HG02588 (cell line): ENCODE results near the gene MAP3K7.

Experiments used
- ATAC-seq: cut with Tn5 transposase; IDR thresholded peaks from one replicate; pipeline ENCODE4 v1.9.1; 2021; ENCODE audit warnings: mild to moderate bottlenecking, moderate library complexity; ENCODE audit not compliant: unreplicated experiment

Gene MAP3K7

DNA sequence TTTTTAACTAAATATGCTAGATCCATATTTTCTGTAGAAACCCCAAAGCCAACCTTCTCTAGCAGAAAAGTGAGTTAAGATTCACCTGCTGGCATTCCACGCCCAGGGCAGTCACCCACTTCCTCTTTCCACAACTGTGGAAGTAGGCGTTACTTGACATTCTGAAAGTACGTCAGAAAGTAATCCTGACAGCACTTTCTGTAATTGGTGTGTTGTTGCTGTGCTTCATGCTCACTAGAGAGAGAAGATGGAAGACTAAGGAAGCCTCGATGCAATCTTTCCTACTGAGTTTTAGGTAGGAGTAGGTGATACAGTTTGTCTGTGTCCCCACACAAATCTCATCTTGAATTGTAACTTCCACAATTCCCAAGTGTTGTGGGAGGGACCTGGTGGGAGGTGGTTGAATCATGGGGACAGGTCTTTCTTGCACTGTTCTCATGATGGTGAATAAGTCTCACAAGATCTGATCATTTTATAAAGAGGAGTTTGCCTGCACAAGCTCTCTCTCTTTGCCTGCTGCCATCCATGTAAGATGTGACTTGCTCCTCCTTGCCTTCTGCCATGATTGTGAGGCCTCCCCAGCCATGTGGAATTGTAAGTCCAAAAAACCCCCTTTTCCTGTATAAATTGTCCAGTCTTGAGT lies 101.1 kb downstream of the MAP3K7 start:
- ATAC-seq = no peak

DNA sequence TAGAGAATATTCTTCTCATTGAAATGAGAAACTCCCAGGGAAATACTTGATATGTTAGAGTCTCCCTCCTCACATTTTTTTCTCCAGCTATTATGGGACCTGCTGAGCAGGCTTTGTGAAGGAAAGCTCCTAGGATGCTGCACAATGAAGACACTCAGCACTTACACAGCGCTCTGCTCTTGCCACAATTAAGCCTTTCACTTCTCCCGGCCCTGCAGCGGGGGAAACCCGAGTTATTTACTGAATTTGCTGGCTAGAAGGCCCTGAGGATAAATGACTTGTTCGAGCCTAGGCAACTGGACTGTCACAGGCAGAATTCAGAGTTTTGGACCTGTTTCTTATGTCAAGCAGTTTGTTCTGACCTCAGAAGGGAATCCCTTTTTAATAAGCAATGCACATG lies 102.0 kb downstream of the MAP3K7 start:
- no peak for ATAC-seq

DNA sequence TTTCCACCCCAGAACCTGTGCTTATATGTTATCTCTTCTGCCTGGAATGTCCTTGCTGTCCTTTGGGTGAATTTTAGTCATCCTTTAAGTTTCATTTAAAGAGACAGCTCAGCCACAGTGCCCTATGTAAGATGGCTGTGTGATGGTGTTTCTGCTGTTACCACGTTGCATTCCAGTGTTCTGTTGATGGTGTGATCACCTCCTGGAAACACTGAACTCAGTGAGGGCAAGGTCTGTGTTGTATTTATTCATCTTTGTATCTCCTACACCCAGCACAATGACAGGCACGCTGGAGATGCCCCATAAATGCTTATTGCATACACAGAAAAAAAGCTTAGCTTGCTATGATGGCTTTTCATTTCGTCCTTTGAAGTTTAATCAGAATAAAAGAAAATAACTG lies 102.5 kb downstream of the MAP3K7 start:
- no peak for ATAC-seq

DNA sequence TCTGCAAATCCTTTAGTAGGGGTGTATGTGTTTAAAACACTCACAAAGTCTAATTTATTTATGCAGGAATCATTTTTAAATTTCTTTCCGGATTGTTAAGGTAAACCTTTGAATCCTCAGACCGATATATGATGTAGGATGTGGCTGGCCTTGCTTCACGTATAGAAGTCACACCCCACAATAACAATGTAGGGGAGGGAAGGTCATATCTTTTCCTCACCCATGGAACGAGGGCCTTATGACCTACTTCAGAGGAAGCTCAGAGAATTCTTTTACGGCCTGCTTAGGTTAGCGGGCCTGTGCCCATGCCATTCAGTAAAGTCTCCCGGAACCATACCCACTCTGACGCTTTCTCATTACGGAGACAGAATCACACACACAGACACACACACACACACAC lies 102.9 kb downstream of the MAP3K7 start:
- ATAC-seq = no peak

DNA sequence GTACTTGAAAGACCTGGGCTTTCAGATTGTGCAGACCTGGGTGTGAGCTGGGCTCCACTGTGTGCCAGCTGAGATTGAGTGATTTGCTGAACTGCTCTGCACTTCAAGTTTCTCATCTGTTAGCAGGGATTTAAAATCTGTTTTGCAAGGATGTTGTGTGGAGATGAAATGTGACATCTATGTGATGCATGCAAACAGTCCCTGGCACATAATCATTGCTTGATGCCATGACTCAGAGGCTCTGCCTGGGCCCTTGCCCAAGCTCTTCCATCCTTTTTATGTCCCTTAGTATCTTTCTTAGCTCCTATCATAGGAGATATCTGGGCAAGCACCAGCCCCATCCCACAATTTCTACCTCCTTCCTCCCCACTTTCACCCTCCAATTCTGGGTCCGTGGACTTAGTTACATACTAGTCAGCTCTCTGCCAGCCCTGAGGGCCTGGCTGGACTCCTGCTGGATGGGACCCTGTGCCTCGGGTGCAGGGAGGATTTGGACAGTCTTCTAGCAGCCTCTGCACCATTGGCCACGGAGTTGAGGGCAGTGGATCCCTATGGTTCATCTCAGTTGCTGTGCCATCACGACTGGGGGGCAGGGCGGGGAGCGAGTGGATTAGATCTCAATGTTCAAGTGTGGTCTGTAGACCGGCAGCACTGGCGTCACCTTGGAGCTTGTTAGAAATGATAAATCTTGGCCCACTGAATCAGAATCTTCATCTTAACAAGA lies 103.6 kb downstream of the MAP3K7 start:
- no peak for ATAC-seq

DNA sequence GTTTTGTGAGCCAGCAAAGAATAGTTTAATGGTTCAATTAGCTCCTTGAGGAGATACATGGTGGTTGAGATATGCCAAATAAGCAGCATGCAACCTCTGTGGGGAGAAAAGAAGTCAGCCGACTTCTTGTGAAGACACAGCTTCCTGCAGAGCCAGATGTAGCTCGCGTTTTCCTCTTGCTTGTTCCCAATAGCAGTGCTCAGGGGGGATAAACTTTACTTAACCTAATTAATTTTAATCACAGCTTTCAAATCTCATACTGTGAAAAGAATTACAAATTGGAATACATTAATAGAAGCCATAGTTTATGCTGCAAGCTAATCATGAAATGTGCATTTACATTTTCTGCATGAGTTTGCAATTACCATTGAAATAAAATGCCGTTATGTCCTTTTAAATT lies 106.2 kb downstream of the MAP3K7 start:
- no peak for ATAC-seq

DNA sequence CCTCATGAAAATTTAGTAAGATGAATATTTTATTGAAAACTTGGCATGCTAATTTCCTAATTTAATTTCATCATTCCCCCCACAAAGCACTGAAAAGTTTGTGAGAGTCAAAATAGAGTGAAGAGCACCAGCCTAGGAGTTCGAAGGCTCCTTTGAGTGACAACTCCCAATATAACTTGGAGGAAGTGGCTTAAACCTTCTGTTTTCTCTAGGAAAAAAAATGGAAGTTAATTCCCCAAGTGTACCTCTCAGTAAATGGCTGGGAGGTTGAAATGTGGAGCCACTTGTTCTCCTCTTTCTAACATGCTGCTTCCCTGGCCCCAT lies 107.3 kb downstream of the MAP3K7 start:
- no peak for ATAC-seq

DNA sequence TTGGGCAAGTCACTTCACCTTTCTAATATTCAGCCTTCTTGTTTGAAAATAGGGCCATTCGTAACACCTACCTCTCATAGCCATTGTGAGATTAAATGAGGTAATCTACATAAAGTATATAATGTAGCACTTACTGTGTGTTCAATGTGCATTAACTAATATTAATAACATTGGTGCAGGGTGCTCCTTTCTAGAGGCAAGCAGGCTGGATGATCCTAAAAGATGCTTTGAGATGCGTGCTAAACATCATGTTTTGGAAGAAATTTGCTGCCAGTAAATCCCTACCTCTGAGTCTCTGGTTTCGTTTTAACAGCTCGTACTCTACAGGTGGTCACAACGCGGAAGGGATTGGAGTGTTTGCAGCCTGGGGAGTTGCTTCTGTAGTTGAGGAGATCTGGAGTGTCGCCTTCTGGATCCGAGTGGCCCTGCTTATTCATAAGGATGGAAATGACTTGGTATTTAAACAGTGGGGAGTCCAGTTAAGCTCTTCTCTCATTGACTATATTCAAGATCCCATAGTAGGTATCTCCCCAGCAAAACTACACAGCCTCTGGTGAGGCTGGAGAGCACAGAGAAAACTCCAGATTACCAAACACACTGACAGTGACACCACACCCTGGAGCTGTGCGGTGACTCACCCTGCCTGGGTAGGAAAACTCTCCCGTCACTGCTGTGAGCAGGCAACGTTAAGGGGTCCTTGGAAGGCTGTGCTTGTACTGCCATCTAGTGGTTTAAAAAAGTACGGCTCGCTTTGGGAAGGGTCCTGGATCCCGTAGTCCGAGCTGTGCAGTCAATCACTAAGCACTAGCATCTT lies 107.9 kb downstream of the MAP3K7 start:
- peak; percentile 92 for ATAC-seq

DNA sequence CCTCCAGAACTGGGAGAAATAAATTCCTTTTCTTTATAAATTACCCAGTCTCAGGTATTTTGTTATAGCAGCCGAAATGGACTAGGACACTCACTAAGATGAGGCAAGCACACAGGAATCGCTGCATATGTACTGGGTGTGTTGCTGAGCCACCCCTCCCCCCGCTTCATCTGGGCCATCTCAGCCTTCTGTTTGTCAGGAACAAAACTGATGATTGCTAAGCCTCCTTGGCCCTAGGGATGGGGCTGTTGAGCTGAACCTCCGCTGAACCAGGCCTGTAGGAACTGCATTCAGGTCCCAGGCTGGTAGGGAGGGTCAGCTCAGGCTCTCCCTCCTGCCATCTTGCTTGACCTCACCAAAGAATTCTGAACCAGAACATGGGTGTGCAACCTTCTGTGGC lies 108.6 kb downstream of the MAP3K7 start:
- ATAC-seq = no peak

DNA sequence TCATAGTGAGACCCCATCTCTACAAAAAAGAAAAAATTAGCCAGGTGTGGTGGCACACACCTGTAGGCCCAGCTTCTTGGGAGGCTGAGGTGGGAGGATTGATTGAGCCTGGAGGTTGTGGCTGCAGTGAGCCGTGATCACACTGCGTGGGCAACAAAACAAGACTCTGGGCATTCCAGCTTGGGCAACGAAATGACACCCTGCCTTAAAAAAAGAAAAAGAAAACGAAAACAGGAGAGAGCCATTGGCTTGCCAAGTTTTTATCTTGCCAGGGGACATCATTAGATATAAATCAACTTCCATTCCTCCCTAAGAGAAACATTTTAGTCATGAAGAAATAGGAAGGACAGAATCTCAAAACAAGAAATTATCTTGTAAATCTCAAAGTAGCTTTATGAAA lies 109.5 kb downstream of the MAP3K7 start:
- no peak for ATAC-seq

DNA sequence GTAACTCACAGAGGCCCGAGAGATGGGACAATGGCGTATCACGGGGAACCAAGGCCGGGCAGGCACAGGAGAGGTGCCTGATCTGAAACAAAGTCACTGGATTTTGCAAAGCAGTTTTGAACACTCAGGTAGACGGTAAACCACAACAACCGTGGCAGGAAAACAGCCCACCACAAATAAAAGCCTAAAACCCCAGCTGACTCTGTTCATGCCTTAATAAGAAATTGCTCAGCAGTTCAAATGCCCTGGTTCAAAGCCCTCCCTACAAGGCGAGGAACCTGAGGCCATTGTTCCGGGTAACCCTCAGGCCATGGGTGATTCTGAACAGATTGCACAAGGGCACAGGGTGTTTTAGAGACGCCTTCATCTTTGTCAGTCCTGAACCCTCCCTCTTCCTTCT lies 114.2 kb downstream of the MAP3K7 start:
- ATAC-seq = no peak

DNA sequence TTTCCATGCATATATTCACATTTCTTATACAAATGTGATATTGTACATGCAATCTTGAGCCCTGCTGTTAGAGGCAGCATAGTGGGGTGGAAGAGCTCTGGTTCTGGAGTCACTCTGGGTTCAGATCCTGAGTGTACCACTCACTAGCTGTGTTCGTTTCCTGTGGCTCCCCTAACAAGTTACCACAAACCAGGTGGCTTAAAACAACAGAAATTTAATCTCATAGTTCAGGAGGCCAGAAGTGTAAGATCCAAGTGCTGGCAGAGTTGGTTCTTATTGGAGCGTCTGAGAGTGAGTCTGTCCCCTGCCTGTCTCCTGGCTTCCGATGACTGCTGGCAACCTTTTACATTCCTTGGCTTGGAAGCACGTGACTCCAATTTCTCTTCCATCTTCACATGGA lies 115.6 kb downstream of the MAP3K7 start:
- ATAC-seq = no peak

DNA sequence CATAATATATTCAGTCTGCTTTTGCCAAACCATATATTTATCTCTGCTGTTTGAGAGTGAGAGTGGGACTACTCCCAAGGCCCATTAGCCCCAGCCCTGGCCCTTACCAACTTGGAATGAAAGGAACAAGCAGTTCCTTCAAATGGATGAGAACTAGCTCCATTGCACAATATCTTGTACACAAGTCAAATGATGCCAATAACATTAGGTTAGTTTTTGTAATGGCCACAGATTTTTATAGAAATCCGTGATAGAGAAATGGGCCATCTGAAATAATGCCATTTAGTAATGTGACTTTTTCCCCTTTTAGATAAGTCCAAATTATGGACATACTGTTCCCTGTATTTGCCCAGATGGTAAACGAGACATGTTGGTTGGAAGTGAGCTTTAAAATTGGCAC lies 117.0 kb downstream of the MAP3K7 start:
- ATAC-seq = no peak

DNA sequence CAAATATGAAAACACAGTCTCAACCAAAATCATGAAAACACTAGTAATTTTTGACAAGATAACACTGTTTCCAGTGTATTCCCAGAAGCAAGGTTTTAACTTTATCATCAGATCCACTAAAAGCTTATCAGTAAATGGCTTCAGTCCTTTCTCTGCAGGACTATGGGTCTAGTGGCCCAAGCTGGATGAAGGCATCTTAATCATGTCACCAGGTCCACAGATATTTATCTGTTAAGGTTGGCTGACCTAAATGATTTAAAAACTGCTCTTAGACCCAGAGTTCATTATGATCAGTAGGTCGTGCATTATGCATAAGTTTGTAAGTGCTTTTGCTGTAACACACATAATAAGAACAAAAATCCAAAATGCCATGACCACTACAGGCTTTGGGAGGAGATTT lies 118.0 kb downstream of the MAP3K7 start:
- no peak for ATAC-seq

DNA sequence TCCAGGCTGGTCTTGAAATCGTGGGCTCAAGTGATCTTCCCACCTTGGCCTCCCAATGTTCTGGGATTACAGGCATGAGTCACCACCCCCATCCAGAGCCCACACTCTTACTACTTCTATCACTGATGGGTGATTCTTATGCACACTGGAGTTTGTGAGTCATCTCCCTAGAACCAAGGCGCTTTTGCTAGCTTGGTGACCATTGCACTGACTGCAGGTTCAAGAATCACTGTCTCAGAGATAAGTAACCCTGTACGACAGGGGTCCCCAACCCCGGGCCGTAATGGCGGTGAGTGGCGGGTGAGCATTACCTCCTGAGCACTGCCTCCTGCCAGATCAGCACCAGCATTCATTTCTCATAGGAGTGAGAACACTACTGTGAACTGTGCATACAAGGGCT lies 118.8 kb downstream of the MAP3K7 start:
- no peak for ATAC-seq

DNA sequence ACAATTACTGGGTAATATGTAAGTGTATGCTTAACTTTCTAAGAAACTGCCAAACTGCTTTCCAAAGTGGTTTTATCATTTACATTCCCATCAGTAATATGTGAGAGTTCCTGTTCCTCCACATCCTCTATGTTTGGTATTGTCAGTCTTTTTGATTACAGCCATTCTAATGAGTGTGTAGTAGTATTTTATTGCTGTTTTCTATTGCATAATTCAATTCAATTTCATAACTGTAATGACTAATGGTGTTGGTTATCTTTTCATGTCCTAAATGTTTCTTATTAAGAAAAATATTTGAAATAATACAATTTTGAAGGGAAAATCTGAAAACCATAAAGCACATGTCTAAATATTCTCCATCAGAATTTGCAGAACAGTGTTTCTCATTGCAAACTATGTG lies 119.3 kb downstream of the MAP3K7 start:
- ATAC-seq = no peak

DNA sequence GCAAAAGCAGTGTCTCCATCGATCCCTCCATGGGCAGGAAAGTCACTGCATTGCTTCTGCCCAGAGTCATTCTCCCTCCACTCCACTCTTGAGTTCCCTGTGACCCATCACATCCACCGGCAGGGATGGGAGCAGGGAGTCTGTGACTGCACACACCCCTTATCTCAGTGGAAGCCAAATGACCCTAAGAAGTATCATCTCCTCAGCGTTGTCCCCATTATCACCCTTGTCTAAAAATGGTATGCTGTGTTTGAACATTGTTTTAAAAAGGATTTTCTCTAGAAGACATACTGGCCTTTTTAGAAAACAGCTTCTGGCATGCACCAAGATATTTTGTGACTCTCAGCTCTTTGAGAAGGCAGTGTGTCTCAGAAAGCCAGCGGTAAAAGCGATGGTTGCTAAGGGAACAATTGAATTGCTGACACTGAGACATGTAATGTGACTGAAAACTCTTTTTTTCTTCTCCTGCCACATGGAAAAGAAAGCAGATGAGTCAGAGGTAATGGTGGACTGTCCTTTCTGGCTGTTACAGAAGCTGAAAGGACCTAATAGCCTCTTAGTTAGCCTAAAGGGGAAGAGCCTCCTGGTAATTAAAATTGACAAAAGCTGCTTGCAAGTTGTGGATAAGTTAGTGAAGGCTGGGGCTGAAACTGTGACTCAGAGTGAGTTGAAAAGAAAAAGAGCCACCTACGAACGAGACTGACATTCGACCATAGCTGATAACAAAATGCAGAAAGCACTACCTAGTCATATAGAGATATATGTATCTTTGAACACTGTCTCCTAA lies 120.5 kb downstream of the MAP3K7 start:
- no peak for ATAC-seq

DNA sequence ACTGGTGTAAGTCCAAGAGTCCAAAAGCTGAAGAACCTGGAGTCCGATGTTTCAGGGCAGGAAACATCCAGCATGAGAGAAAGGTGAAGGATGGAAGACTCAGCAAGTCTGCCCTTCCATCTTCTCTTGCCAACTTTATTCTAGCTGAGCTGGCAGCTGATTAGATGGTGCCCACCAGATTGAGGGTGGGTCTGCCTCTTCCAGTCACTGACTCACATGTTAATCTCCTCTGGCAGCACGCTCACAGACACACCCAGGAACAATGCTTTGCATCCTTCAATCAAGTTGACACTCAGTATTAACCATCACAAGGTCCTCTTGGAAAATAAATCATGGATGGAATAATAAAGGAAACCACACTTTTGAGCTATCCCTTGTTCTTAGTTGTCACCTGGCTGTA lies 121.2 kb downstream of the MAP3K7 start:
- ATAC-seq = no peak

DNA sequence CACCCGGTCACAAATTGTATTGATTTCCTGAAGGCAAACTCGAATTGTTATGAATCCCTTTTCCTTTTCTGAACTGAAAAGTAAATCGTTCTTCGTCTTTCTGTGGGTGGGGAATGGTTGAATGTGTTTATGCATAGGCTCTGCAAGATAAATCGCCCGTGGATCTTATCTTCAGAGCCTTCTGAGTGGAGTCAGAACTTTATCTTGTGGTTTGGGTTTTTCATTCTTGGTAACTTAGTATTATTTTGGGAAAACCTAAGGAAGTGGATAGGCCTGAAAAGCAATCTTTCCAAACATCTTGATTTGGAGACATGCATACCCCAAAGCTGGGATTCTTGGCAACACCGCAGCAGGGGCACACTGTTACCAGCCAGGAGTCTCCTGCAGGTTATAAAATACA lies 122.4 kb downstream of the MAP3K7 start:
- ATAC-seq = no peak

DNA sequence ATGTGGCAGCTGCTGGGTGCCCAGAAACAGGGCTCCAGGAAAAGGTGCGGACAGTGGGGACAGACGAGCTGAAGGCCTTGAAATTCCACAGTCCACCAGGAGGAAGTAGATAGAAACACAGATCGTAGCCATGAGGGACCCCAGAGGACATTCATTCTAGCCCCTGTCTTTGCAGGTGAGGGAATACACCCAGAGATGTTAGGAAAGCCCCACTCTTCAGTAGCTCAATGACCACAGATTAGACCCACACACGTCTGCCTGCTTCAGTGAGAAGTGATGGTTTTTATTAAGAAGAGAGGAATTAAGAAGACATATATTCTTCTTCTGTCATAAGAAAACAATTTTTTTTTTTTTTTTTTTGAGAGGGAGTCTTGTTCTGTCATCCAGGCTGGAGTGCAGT lies 123.0 kb downstream of the MAP3K7 start:
- no peak for ATAC-seq
